WERI-Rb-1 (cell line): ENCODE measurements around the gene ULK4.
"Not testable (repeated sequence)": the region's sequence is repeated elsewhere in the genome, so short reads cannot be mapped to it uniquely, and the experiment has no call there.

Experiments
- DNase-seq: peaks from one replicate; pipeline ENCODE4 v3.0.0-alpha.2; 2020
- H3K27ac ChIP-seq: fragments of 250-450 bp; sonication (Bioruptor Pico); 2 replicates; pipeline ENCODE4 v1.5.1; 2020; ENCODE audit warnings: mild to moderate bottlenecking, moderate library complexity
- H3K27me3 ChIP-seq: fragments of 250-450 bp; sonication (Bioruptor Pico); 2 replicates; pipeline ENCODE4 v1.5.1; 2021; ENCODE audit warnings: mild to moderate bottlenecking, low read depth, moderate library complexity; ENCODE audit not compliant: insufficient read depth, severe bottlenecking
- H3K36me3 ChIP-seq: fragments of 250-450 bp; sonication (Bioruptor Pico); 2 replicates; pipeline ENCODE4 v1.5.1; 2020; ENCODE audit warnings: mild to moderate bottlenecking, moderate library complexity
- H3K4me3 ChIP-seq: 2 replicates; pipeline ENCODE4 v1.5.1; 2011; ENCODE audit warnings: low read depth, mild to moderate bottlenecking, control low read depth, low read length
- H3K9me3 ChIP-seq: fragments of 250-450 bp; sonication (Bioruptor Pico); 2 replicates; pipeline ENCODE4 v1.5.1; 2021; ENCODE audit warnings: mild to moderate bottlenecking, moderate library complexity; ENCODE audit not compliant: severe bottlenecking
- CTCF ChIP-seq: IDR thresholded peaks from 2 replicates; pipeline ENCODE4 v1.5.1; 2011; ENCODE audit warnings: low read depth, mild to moderate bottlenecking, control low read depth, inconsistent platforms, low read length

ULK4 gene

GRCh38 chr3:41295740-41296139 lies 666.2 kb downstream of the ULK4 start:
- H3K4me3 ChIP-seq: no peak overlapping the region
- H3K27me3 ChIP-seq: no peaks in the 10 kb centered on the region
- no peaks in the 10 kb centered on the region for H3K36me3 ChIP-seq
- H3K9me3 ChIP-seq: no peaks in the 10 kb centered on the region
- no peak for TF ChIP-seq CTCF
- no peak for DNase-seq
- H3K27ac ChIP-seq: no peak overlapping the region

DNA sequence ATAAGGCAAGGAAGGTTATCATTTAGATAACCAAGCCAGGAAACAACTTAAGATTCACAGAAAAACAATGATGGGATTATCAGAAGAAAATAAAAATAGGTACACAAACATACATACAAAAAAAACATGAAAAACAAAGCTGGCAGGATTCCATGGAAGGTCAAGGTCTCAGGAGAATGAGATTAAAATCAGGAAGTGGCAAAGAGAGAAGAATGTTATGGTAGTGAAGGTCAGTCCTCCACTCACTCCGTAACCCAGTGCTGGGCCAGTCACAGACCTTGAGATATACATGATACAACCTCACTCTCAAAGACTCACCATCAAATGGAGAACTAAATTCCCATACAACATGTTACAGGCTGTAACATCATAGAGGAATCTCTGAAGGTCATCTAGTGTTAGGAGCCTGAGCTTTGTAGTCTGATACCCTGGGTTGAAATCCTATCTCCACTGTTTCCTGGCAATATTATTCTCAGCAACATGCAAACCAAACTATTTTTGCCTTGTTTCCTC lies 668.7 kb downstream of the ULK4 start:
- no peak for TF ChIP-seq CTCF
- H3K27ac ChIP-seq: no peak overlapping the region
- no peak overlapping the region for H3K4me3 ChIP-seq
- no peaks in the 10 kb centered on the region for H3K9me3 ChIP-seq
- DNase-seq: no peak
- no peaks in the 10 kb centered on the region for H3K36me3 ChIP-seq
- no peaks in the 10 kb centered on the region for H3K27me3 ChIP-seq

- H3K9me3 ChIP-seq: no peaks in the 10 kb centered on the region
- H3K4me3 ChIP-seq: no peak overlapping the region
- no peak for DNase-seq
- H3K36me3 ChIP-seq: no peaks in the 10 kb centered on the region
- no peak for TF ChIP-seq CTCF
- no peak overlapping the region for H3K27ac ChIP-seq
- no peaks in the 10 kb centered on the region for H3K27me3 ChIP-seq
Observed at GRCh38 chr3:41290736-41291135, 671.2 kb downstream of the ULK4 start.

- TF ChIP-seq CTCF: no peak
- DNase-seq: no peak
- H3K4me3 ChIP-seq: no peak overlapping the region
- no peaks in the 10 kb centered on the region for H3K27me3 ChIP-seq
- H3K9me3 ChIP-seq: no peaks in the 10 kb centered on the region
- no peak overlapping the region for H3K27ac ChIP-seq
- no peaks in the 10 kb centered on the region for H3K36me3 ChIP-seq
Observed at GRCh38 chr3:41290306-41290705, 671.6 kb downstream of the ULK4 start.

- Histone ChIP-seq H3K4me3 (no peak overlapping the region), H3K27me3 (no peaks in the 10 kb centered on the region), H3K9me3 (no peaks in the 10 kb centered on the region), H3K27ac (no peak overlapping the region), H3K36me3 (no peaks in the 10 kb centered on the region)
- no peak for TF ChIP-seq CTCF
- DNase-seq: no peak
Observed at GRCh38 chr3:41288785-41289184, 673.1 kb downstream of the ULK4 start.

- peak; percentile 45 for TF ChIP-seq CTCF
- no peaks in the 10 kb centered on the region for H3K36me3 ChIP-seq
- H3K27me3 ChIP-seq: no peaks in the 10 kb centered on the region
- DNase-seq: no peak
- H3K4me3 ChIP-seq: no peak overlapping the region
- H3K9me3 ChIP-seq: no peaks in the 10 kb centered on the region
- no peak overlapping the region for H3K27ac ChIP-seq
Observed at GRCh38 chr3:41286305-41286704, 675.6 kb downstream of the ULK4 start.

GRCh38 chr3:41284934-41285333 lies 677.0 kb downstream of the ULK4 start:
- not testable (repeated sequence) for H3K36me3 ChIP-seq, H3K27ac ChIP-seq, H3K9me3 ChIP-seq, H3K4me3 ChIP-seq, DNase-seq, H3K27me3 ChIP-seq
